H1 (cell line): ENCODE measurements around the gene CASR. TPM values are rescaled to one million over a fixed set of nuclear protein-coding genes. Genes with fewer than 3 reads are reported as not detected.

Experiments used
- BCL11A ChIP-seq, 2 experiments: IDR thresholded peaks; one replicate each; pipeline ENCODE4 v1.6.1; 2011; ENCODE audit warnings: low read depth in 2 of 2, low read length in 2 of 2, mild to moderate bottlenecking in 2 of 2
- RNF2 ChIP-seq: fragments of 200-900, 300-1000 bp; sonication (generic); IDR thresholded peaks from 2 replicates; pipeline ENCODE4 v1.7.1; 2016; ENCODE audit warnings: borderline replicate concordance, low read depth, mild to moderate bottlenecking, antibody characterized with exemption, low read length; ENCODE audit not compliant: poor library complexity, severe bottlenecking; ENCODE audit errors: missing control alignments
- SP1 ChIP-seq: IDR thresholded peaks from 2 replicates; pipeline ENCODE4 v1.6.1; 2011; ENCODE audit warnings: low read depth, low read length
- SP4 ChIP-seq: IDR thresholded peaks from 2 replicates; pipeline ENCODE4 v1.6.1; 2012; ENCODE audit warnings: low read length, inconsistent platforms
- USF2 ChIP-seq: IDR thresholded peaks from 2 replicates; pipeline ENCODE4 v1.6.1; 2011; ENCODE audit warnings: low read length, improper control_type of control experiment
- polyA plus RNA-seq, 7 experiments: library from polyadenylated mRNA; depleted of rRNA in 3 of 7; stranded (reverse) in 5 of 7; unstranded in 2 of 7; fragments of >200 nt in 5 of 7; fragments of 200-250 nt in 2 of 7; gene quantifications; 1 replicate in 5 of 7; 2 replicates in 1 of 7; 4 replicates in 1 of 7; pipeline versions ENCODE4 v1.2.1 to v1.2.3, GENCODE V29; 2011 to 2013; ENCODE audit warnings: missing spikeins in 2 of 7, mixed read lengths in 2 of 7
- total RNA-seq: library from RNA; stranded (reverse); fragmentation: NEBNext Ultra II Directional; extraction: Animal tissue kit (Norgen Biotek cat#: 25700); gene quantifications from 2 replicates; pipeline ENCODE4 v1.2.1, GENCODE V29; 2021

The CASR gene
- total and polyA plus RNA-seq, 2 of the 8 experiments (the other 6 are each of a cell fraction or from before 2014, with no cell fraction given) = 0.36 to 0.58 TPM

- no peak for TF ChIP-seq SP1
- TF ChIP-seq USF2 = no peak
- TF ChIP-seq RNF2 = no peak
- TF ChIP-seq BCL11A (IDR thresholded peaks at IDR 0.05; ENCODE audit: low read depth in 2 of 2, low read length in 2 of 2) = no peak
- TF ChIP-seq SP4 = no peak
Observed at GRCh38 chr3:122234117-122234516, 50.6 kb downstream of the CASR start (continued).
